GM23338 (cell line): ENCODE measurements around the gene JAKMIP1. TPM values are rescaled to one million over a fixed set of nuclear protein-coding genes. Genes with fewer than 3 reads are reported as not detected.

Experiments used
- ATAC-seq: fragments of 200-7000 bp; cut with Tn5 transposase; 3 replicates; pipeline ENCODE4 v1.9.1; 2020
- DNase-seq: peaks from one replicate; pipeline ENCODE4 v3.0.0-alpha.2; 2015; ENCODE audit warnings: low spot score
- H2AFZ ChIP-seq: fragments of 200-600 bp; sonication (generic); 2 replicates; pipeline ENCODE4 v1.8.0; 2016; ENCODE audit warnings: antibody characterized with exemption, mild to moderate bottlenecking, moderate library complexity
- H3F3A ChIP-seq: fragments of 200-600 bp; sonication (generic); replicated peaks from 2 replicates; pipeline ENCODE4 v1.8.0; 2017; ENCODE audit warnings: antibody characterized with exemption, mixed run types, low read depth
- H3K27ac ChIP-seq: fragments of 200-600 bp; sonication (generic); 2 replicates; pipeline ENCODE4 v1.6.1; 2016; ENCODE audit warnings: low read depth
- H3K27me3 ChIP-seq: fragments of 200-600 bp; sonication (generic); 2 replicates; pipeline ENCODE4 v1.8.0; 2016; ENCODE audit warnings: mild to moderate bottlenecking, mixed run types, moderate library complexity; ENCODE audit not compliant: insufficient read depth
- H3K36me3 ChIP-seq: fragments of 200-600 bp; sonication (generic); 2 replicates; pipeline ENCODE4 v1.8.0; 2016; ENCODE audit warnings: mild to moderate bottlenecking; ENCODE audit not compliant: insufficient read depth
- H3K4me1 ChIP-seq: fragments of 200-600 bp; sonication (generic); 2 replicates; pipeline ENCODE4 v1.8.0; 2016; ENCODE audit warnings: mild to moderate bottlenecking, moderate library complexity; ENCODE audit not compliant: insufficient read depth
- H3K4me2 ChIP-seq: fragments of 200-600 bp; sonication (generic); 2 replicates; pipeline ENCODE4 v1.7.1; 2017; ENCODE audit warnings: mixed run types
- H3K4me3 ChIP-seq: fragments of 200-600 bp; sonication (generic); 2 replicates; pipeline ENCODE4 v1.6.1; 2016; ENCODE audit warnings: mixed run types
- H3K79me2 ChIP-seq: fragments of 200-600 bp; sonication (generic); replicated peaks from 2 replicates; pipeline ENCODE4 v1.8.0; 2017; ENCODE audit warnings: mild to moderate bottlenecking; ENCODE audit not compliant: insufficient read depth
- H3K9me2 ChIP-seq: fragments of 200-600 bp; sonication (generic); 2 replicates; pipeline ENCODE4 v1.8.0; 2017; ENCODE audit not compliant: insufficient read depth
- H4K20me1 ChIP-seq: fragments of 200-600 bp; sonication (generic); replicated peaks from 2 replicates; pipeline ENCODE4 v1.8.0; 2017; ENCODE audit warnings: mild to moderate bottlenecking; ENCODE audit not compliant: insufficient read depth
- H3K27ac Mint-ChIP-seq: 2 replicates; pipeline ENCODE4 v1.8.0; 2020; ENCODE audit warnings: inconsistent platforms, mild to moderate bottlenecking, moderate library complexity, mixed read lengths
- H3K27me3 Mint-ChIP-seq: 3 replicates; pipeline ENCODE4 v1.8.0; 2022; ENCODE audit warnings: low read depth, mild to moderate bottlenecking, moderate library complexity, mixed read lengths, inconsistent platforms; ENCODE audit not compliant: insufficient read depth, poor library complexity
- H3K36me3 Mint-ChIP-seq: 3 replicates; pipeline ENCODE4 v1.8.0; 2021; ENCODE audit warnings: low read depth, mild to moderate bottlenecking, inconsistent platforms, moderate library complexity, mixed read lengths
- H3K4me1 Mint-ChIP-seq: 3 replicates; pipeline ENCODE4 v1.8.0; 2020; ENCODE audit warnings: mild to moderate bottlenecking, inconsistent platforms, mixed read lengths
- H3K4me3 Mint-ChIP-seq: 3 replicates; pipeline ENCODE4 v1.8.0; 2021; ENCODE audit warnings: moderate library complexity, mild to moderate bottlenecking, inconsistent platforms, mixed read lengths
- H3K9me3 Mint-ChIP-seq: 3 replicates; pipeline ENCODE4 v1.8.0; 2020; ENCODE audit warnings: moderate library complexity, mild to moderate bottlenecking, inconsistent platforms, mixed read lengths
- CREB1 ChIP-seq: fragments of 250-450 bp; sonication (Bioruptor Pico); IDR thresholded peaks from 2 replicates; pipeline ENCODE4 v1.5.0; 2020; ENCODE audit warnings: low read depth, mild to moderate bottlenecking, moderate library complexity
- EZH2 ChIP-seq: fragments of 200-600 bp; sonication (generic); IDR thresholded peaks from one replicate; pipeline ENCODE4 v1.8.0; 2017; ENCODE audit warnings: antibody characterized with exemption, mild to moderate bottlenecking, low read depth; ENCODE audit not compliant: unreplicated experiment
- JUNB ChIP-seq: IDR thresholded peaks from one replicate; pipeline ENCODE4 v1.6.1; 2016; ENCODE audit warnings: antibody characterized with exemption; ENCODE audit not compliant: unreplicated experiment
- NANOG ChIP-seq: IDR thresholded peaks from 2 replicates; pipeline ENCODE4 v1.6.1; 2016; ENCODE audit warnings: antibody characterized with exemption, borderline replicate concordance
- POLR2AphosphoS5 ChIP-seq: IDR thresholded peaks from 2 replicates; pipeline ENCODE4 v1.6.1; 2016; ENCODE audit warnings: antibody characterized with exemption, low read depth
- STAT1 ChIP-seq: IDR thresholded peaks from one replicate; pipeline ENCODE4 v1.6.1; 2016; ENCODE audit warnings: antibody characterized with exemption; ENCODE audit not compliant: unreplicated experiment
- ZNF114 ChIP-seq: fragments of 250-450 bp; sonication (Bioruptor Pico); IDR thresholded peaks from 2 replicates; pipeline ENCODE4 v1.5.0; 2020; ENCODE audit warnings: mild to moderate bottlenecking, moderate library complexity
- ZNF331 ChIP-seq: fragments of 250-450 bp; sonication (Bioruptor Pico); IDR thresholded peaks from 2 replicates; pipeline ENCODE4 v1.5.0; 2020; ENCODE audit warnings: low read depth, mild to moderate bottlenecking, moderate library complexity
- polyA plus RNA-seq: library from polyadenylated mRNA; unstranded; fragments of >200 nt; fragmentation: Nextera tagmentation; extraction: Ambion mirVana; gene quantifications from 2 replicates; pipeline ENCODE4 v1.2.1, GENCODE V29; 2016
- total RNA-seq: library from RNA; depleted of rRNA; stranded (reverse); fragments of >200 nt; shearing (Covaris generic); gene quantifications from 2 replicates; pipeline ENCODE4 v1.2.3, GENCODE V29; 2014
- TF ChIP-seq, protein P1 (sequence below): fragments of 250-450 bp; sonication (Bioruptor Pico); IDR thresholded peaks from 2 replicates; pipeline ENCODE4 v1.5.0; 2020; ENCODE audit warnings: mild to moderate bottlenecking, moderate library complexity

The JAKMIP1 gene
- total and polyA plus RNA-seq, 2 experiments from 2014 or later, result 4.6 to 5.1 TPM

DNA sequence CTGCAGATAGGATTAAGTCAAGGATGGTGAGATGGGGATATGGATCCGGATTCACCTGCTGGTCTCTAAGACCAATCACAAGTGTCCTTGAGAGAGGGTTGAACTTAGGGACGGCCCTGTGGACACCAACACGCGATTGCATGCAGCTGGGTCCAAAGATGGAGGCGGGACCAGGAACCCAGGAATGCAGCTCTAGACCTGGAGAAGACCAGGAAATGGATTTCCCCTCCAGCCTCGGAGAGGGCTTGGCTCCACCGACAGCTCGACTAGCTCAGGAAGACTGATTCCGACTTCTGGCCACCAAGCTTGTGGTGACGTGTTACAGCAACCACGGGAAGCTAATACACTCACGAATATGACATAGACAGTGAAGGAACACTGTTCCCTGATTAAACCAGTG, 186.8 kb downstream of the JAKMIP1 start:
- Histone ChIP-seq H3K27me3 (no peaks in the 10 kb centered on the region), H3K4me2 (no peak overlapping the region), H3F3A (no peaks in the 10 kb centered on the region), H3K36me3 (no peaks in the 10 kb centered on the region), H2AFZ (no peak overlapping the region), H3K4me3 (no peak overlapping the region), H3K27ac (no peak overlapping the region), H3K4me1 (no peaks in the 10 kb centered on the region), H3K79me2 (no peaks in the 10 kb centered on the region), H3K9me2 (no peaks in the 10 kb centered on the region), H4K20me1 (no peaks in the 10 kb centered on the region)
- ATAC-seq (no peak), DNase-seq (no peak)
- no peaks in the 10 kb centered on the region for H3K9me3 Mint-ChIP-seq
- TF ChIP-seq STAT1, result no peak
- no peak for TF ChIP-seq POLR2AphosphoS5
- TF ChIP-seq EZH2, result no peak
- no peak for TF ChIP-seq NANOG
- no peak for TF ChIP-seq ZNF114 (CRISPR knock-in tag)
- TF ChIP-seq JUNB, result no peak
- TF ChIP-seq ZNF331 (CRISPR knock-in tag), result no peak
- TF ChIP-seq, protein P1, sequence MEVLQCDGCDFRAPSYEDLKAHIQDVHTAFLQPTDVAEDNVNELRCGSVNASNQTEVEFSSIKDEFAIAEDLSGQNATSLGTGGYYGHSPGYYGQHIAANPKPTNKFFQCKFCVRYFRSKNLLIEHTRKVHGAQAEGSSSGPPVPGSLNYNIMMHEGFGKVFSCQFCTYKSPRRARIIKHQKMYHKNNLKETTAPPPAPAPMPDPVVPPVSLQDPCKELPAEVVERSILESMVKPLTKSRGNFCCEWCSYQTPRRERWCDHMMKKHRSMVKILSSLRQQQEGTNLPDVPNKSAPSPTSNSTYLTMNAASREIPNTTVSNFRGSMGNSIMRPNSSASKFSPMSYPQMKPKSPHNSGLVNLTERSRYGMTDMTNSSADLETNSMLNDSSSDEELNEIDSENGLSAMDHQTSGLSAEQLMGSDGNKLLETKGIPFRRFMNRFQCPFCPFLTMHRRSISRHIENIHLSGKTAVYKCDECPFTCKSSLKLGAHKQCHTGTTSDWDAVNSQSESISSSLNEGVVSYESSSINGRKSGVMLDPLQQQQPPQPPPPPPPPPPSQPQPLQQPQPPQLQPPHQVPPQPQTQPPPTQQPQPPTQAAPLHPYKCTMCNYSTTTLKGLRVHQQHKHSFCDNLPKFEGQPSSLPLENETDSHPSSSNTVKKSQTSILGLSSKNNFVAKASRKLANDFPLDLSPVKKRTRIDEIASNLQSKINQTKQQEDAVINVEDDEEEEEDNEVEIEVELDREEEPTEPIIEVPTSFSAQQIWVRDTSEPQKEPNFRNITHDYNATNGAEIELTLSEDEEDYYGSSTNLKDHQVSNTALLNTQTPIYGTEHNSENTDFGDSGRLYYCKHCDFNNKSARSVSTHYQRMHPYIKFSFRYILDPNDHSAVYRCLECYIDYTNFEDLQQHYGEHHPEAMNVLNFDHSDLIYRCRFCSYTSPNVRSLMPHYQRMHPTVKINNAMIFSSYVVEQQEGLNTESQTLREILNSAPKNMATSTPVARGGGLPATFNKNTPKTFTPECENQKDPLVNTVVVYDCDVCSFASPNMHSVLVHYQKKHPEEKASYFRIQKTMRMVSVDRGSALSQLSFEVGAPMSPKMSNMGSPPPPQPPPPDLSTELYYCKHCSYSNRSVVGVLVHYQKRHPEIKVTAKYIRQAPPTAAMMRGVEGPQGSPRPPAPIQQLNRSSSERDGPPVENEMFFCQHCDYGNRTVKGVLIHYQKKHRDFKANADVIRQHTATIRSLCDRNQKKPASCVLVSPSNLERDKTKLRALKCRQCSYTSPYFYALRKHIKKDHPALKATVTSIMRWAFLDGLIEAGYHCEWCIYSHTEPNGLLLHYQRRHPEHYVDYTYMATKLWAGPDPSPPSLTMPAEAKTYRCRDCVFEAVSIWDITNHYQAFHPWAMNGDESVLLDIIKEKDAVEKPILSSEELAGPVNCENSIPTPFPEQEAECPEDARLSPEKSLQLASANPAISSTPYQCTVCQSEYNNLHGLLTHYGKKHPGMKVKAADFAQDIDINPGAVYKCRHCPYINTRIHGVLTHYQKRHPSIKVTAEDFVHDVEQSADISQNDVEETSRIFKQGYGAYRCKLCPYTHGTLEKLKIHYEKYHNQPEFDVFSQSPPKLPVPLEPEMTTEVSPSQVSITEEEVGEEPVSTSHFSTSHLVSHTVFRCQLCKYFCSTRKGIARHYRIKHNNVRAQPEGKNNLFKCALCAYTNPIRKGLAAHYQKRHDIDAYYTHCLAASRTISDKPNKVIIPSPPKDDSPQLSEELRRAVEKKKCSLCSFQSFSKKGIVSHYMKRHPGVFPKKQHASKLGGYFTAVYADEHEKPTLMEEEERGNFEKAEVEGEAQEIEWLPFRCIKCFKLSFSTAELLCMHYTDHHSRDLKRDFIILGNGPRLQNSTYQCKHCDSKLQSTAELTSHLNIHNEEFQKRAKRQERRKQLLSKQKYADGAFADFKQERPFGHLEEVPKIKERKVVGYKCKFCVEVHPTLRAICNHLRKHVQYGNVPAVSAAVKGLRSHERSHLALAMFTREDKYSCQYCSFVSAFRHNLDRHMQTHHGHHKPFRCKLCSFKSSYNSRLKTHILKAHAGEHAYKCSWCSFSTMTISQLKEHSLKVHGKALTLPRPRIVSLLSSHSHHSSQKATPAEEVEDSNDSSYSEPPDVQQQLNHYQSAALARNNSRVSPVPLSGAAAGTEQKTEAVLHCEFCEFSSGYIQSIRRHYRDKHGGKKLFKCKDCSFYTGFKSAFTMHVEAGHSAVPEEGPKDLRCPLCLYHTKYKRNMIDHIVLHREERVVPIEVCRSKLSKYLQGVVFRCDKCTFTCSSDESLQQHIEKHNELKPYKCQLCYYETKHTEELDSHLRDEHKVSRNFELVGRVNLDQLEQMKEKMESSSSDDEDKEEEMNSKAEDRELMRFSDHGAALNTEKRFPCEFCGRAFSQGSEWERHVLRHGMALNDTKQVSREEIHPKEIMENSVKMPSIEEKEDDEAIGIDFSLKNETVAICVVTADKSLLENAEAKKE, result no peak
- TF ChIP-seq CREB1 (CRISPR knock-in tag), result no peak
- H3K4me1 Mint-ChIP-seq, result peaks cover 11% of the 10 kb centered on the region
- no peaks in the 10 kb centered on the region for H3K36me3 Mint-ChIP-seq
- no peak overlapping the region for H3K27ac Mint-ChIP-seq
- peaks cover 8% of the 10 kb centered on the region for H3K27me3 Mint-ChIP-seq
- H3K4me3 Mint-ChIP-seq, result no peak overlapping the region
